Measurements from ENCODE around the gene HDGFL2. TPM values are rescaled to one million over a fixed set of nuclear protein-coding genes. Genes with fewer than 3 reads are reported as not detected.

Gene HDGFL2
- total and polyA plus RNA-seq, 4 donors = 3.4 to 15.7 (median 14.1) TPM

DNA sequence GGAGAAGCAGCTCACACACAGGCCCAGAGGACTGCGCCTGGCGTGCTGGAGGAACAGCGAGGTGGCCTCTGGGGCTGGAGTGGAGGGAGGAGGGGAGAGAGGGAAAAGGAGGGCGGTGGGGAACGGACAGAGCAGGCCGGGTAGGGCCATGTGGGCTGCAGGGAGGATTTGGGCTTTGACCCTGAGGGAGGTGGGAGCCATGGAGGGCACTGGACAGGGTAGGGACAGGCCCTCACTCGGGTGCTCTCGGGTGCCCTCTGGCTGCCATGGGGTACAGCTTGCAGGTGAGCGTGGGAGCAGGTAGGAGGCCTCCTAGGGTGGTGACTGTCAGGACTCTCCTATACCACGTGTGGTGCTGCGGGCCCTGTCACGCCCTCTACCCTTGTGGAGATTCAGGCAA lies 23.4 kb downstream of the HDGFL2 start:
- no peak for TF ChIP-seq RAD21 (IDR thresholded peaks at IDR 0.05)
- TF ChIP-seq, protein P1, sequence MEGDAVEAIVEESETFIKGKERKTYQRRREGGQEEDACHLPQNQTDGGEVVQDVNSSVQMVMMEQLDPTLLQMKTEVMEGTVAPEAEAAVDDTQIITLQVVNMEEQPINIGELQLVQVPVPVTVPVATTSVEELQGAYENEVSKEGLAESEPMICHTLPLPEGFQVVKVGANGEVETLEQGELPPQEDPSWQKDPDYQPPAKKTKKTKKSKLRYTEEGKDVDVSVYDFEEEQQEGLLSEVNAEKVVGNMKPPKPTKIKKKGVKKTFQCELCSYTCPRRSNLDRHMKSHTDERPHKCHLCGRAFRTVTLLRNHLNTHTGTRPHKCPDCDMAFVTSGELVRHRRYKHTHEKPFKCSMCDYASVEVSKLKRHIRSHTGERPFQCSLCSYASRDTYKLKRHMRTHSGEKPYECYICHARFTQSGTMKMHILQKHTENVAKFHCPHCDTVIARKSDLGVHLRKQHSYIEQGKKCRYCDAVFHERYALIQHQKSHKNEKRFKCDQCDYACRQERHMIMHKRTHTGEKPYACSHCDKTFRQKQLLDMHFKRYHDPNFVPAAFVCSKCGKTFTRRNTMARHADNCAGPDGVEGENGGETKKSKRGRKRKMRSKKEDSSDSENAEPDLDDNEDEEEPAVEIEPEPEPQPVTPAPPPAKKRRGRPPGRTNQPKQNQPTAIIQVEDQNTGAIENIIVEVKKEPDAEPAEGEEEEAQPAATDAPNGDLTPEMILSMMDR (IDR thresholded peaks at IDR 0.05; ENCODE audit: low read depth, low read length, missing input control) = peak; percentile 11
- 87% methylated on average over 12 of the region's 12 CpGs for WGBS
- H3K36me3 ChIP-seq (ENCODE audit: control insufficient read depth in 4 of 4, insufficient read depth in 3 of 4, low read depth in 1 of 4, low read length in 3 of 4) = peaks cover 3 to 46% (median 14%) of the 10 kb centered on the region in 4 donors
- no peaks in the 10 kb centered on the region for H3K9me3 ChIP-seq (ENCODE audit: control insufficient read depth in 4 of 4, low read length in 3 of 4)
- no peak overlapping the region for H3K27ac ChIP-seq (ENCODE audit: low read depth in 1 of 2, low read length in 2 of 2)
- DNase-seq (ENCODE audit: low spot score) = no peak
- no peak overlapping the region for H3K9ac ChIP-seq (ENCODE audit: low read depth in 1 of 2, low read length in 2 of 2)
- no peak overlapping the region for H3K4me3 ChIP-seq (ENCODE audit: low read depth in 1 of 3, low read length in 3 of 3)
- H3K27me3 ChIP-seq (ENCODE audit: control insufficient read depth in 4 of 4, insufficient read depth in 4 of 4, low read length in 3 of 4) = no peaks in the 10 kb centered on the region
- no peaks in the 10 kb centered on the region for H3K4me1 ChIP-seq (ENCODE audit: control insufficient read depth in 4 of 4, insufficient read depth in 4 of 4, low read length in 3 of 4)

DNA sequence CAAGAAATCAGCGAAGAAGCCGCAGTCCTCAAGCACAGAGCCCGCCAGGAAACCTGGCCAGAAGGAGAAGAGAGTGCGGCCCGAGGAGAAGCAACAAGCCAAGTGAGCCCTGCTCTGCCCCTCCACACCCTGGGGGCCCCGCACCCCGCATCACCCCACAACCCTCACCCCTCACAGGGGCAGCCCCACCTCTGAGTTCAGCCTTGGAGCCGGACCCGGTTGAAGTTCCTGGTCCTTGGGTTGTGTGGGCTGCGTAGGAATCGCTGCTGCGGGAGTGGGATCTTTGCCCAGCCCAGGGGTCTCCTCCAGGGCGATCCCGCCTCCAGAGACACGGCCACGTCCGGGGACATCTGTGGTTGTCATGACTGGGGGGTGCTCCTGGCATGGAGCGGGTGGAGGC lies 24.2 kb downstream of the HDGFL2 start:
- Histone ChIP-seq H3K27ac (ENCODE audit: low read depth in 1 of 2, low read length in 2 of 2) (no peak overlapping the region), H3K4me3 (ENCODE audit: low read depth in 1 of 3, low read length in 3 of 3) (no peak overlapping the region), H3K27me3 (ENCODE audit: control insufficient read depth in 4 of 4, insufficient read depth in 4 of 4, low read length in 3 of 4) (no peaks in the 10 kb centered on the region), H3K4me1 (ENCODE audit: control insufficient read depth in 4 of 4, insufficient read depth in 4 of 4, low read length in 3 of 4) (no peaks in the 10 kb centered on the region), H3K9me3 (ENCODE audit: control insufficient read depth in 4 of 4, low read length in 3 of 4) (no peaks in the 10 kb centered on the region), H3K9ac (ENCODE audit: low read depth in 1 of 2, low read length in 2 of 2) (no peak overlapping the region), H3K36me3 (ENCODE audit: control insufficient read depth in 4 of 4, insufficient read depth in 3 of 4, low read depth in 1 of 4, low read length in 3 of 4) (peaks cover 4 to 50% (median 16%) of the 10 kb centered on the region in 4 donors)
- TF ChIP-seq YY1 (IDR thresholded peaks at IDR 0.05) (no peak), HNF4A (conservative IDR thresholded peaks at IDR 0.05) (no peak), FOXA1 (IDR thresholded peaks at IDR 0.05) (no peak), NR2F2 (IDR thresholded peaks at IDR 0.05) (no peak), JUND (IDR thresholded peaks at IDR 0.05) (no peak), RXRA (IDR thresholded peaks at IDR 0.05) (no peak), SP1 (IDR thresholded peaks at IDR 0.05) (no peak), GABPA (IDR thresholded peaks at IDR 0.05 in 1 of 2, conservative IDR thresholded peaks at IDR 0.05 in 1 of 2) (no peak), HNF4G (IDR thresholded peaks at IDR 0.05) (no peak), FOXA2 (IDR thresholded peaks at IDR 0.05) (no peak), RAD21 (IDR thresholded peaks at IDR 0.05) (no peak), EGR1 (IDR thresholded peaks at IDR 0.05; ENCODE audit: low read depth in 2 of 2) (no peak), TAF1 (conservative IDR thresholded peaks at IDR 0.05) (no peak)
- TF ChIP-seq, protein P1 (IDR thresholded peaks at IDR 0.05; ENCODE audit: low read depth, low read length, missing input control) = no peak
- TF ChIP-seq, protein P2, sequence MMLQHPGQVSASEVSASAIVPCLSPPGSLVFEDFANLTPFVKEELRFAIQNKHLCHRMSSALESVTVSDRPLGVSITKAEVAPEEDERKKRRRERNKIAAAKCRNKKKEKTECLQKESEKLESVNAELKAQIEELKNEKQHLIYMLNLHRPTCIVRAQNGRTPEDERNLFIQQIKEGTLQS (IDR thresholded peaks at IDR 0.05) = no peak
- TF ChIP-seq, protein P3, sequence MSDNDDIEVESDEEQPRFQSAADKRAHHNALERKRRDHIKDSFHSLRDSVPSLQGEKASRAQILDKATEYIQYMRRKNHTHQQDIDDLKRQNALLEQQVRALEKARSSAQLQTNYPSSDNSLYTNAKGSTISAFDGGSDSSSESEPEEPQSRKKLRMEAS (IDR thresholded peaks at IDR 0.05) = no peak
- TF ChIP-seq, protein P4, sequence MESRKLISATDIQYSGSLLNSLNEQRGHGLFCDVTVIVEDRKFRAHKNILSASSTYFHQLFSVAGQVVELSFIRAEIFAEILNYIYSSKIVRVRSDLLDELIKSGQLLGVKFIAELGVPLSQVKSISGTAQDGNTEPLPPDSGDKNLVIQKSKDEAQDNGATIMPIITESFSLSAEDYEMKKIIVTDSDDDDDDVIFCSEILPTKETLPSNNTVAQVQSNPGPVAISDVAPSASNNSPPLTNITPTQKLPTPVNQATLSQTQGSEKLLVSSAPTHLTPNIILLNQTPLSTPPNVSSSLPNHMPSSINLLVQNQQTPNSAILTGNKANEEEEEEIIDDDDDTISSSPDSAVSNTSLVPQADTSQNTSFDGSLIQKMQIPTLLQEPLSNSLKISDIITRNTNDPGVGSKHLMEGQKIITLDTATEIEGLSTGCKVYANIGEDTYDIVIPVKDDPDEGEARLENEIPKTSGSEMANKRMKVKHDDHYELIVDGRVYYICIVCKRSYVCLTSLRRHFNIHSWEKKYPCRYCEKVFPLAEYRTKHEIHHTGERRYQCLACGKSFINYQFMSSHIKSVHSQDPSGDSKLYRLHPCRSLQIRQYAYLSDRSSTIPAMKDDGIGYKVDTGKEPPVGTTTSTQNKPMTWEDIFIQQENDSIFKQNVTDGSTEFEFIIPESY (IDR thresholded peaks at IDR 0.05) = no peak
- TF ChIP-seq, protein P5, sequence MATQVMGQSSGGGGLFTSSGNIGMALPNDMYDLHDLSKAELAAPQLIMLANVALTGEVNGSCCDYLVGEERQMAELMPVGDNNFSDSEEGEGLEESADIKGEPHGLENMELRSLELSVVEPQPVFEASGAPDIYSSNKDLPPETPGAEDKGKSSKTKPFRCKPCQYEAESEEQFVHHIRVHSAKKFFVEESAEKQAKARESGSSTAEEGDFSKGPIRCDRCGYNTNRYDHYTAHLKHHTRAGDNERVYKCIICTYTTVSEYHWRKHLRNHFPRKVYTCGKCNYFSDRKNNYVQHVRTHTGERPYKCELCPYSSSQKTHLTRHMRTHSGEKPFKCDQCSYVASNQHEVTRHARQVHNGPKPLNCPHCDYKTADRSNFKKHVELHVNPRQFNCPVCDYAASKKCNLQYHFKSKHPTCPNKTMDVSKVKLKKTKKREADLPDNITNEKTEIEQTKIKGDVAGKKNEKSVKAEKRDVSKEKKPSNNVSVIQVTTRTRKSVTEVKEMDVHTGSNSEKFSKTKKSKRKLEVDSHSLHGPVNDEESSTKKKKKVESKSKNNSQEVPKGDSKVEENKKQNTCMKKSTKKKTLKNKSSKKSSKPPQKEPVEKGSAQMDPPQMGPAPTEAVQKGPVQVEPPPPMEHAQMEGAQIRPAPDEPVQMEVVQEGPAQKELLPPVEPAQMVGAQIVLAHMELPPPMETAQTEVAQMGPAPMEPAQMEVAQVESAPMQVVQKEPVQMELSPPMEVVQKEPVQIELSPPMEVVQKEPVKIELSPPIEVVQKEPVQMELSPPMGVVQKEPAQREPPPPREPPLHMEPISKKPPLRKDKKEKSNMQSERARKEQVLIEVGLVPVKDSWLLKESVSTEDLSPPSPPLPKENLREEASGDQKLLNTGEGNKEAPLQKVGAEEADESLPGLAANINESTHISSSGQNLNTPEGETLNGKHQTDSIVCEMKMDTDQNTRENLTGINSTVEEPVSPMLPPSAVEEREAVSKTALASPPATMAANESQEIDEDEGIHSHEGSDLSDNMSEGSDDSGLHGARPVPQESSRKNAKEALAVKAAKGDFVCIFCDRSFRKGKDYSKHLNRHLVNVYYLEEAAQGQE (IDR thresholded peaks at IDR 0.05) = no peak
- DNase-seq (ENCODE audit: low spot score) = no peak
- 94% methylated on average over 18 of the region's 18 CpGs for WGBS

Data from liver (tissue), 9 donors.